Neuronal stem cell (in vitro differentiated cells): ENCODE data around the gene UBXN1.

Source experiments
- DNase-seq: peaks from one replicate; pipeline ENCODE4 v3.0.0-alpha.2; 2013; ENCODE audit warnings: low spot score
- H2AFZ ChIP-seq: one replicate; pipeline ENCODE4 v1.6.1; 2013; ENCODE audit warnings: mild to moderate bottlenecking, low read length, inconsistent platforms
- H2AK5ac ChIP-seq: 2 replicates; pipeline ENCODE4 v1.6.1; 2013; ENCODE audit warnings: low read depth, mild to moderate bottlenecking, inconsistent platforms, low read length, moderate library complexity, mixed read lengths
- H2BK120ac ChIP-seq: 2 replicates; pipeline ENCODE4 v1.6.1; 2013; ENCODE audit warnings: low read depth, mild to moderate bottlenecking, inconsistent platforms, low read length, moderate library complexity, mixed read lengths
- H2BK12ac ChIP-seq: one replicate; pipeline ENCODE4 v1.6.1; 2013; ENCODE audit warnings: low read length, inconsistent platforms
- H2BK15ac ChIP-seq: 2 replicates; pipeline ENCODE4 v1.6.1; 2013; ENCODE audit warnings: mild to moderate bottlenecking, low read length, inconsistent platforms, mixed read lengths
- H2BK5ac ChIP-seq: one replicate; pipeline ENCODE4 v1.6.1; 2013; ENCODE audit warnings: inconsistent platforms, mild to moderate bottlenecking, low read length, moderate library complexity
- H3K14ac ChIP-seq: one replicate; pipeline ENCODE4 v1.6.1; 2013; ENCODE audit warnings: low read length, inconsistent platforms
- H3K18ac ChIP-seq: 2 replicates; pipeline ENCODE4 v1.6.1; 2013; ENCODE audit warnings: low read length, inconsistent platforms
- H3K23ac ChIP-seq: 2 replicates; pipeline ENCODE4 v1.6.1; 2013; ENCODE audit warnings: low read depth, mild to moderate bottlenecking, mixed read lengths, low read length, inconsistent platforms; ENCODE audit not compliant: poor library complexity
- H3K27ac ChIP-seq: replicated peaks from 3 replicates; pipeline ENCODE4 v1.5.1; 2013; ENCODE audit warnings: low read length, inconsistent platforms
- H3K27me3 ChIP-seq, 3 experiments: 2 replicates each; pipeline ENCODE4 v1.6.1; 2013; ENCODE audit warnings: low read length in 3 of 3, mild to moderate bottlenecking in 2 of 3, inconsistent platforms in 1 of 3, low read depth in 1 of 3, mixed read lengths in 1 of 3, moderate library complexity in 1 of 3; ENCODE audit not compliant: control insufficient read depth in 3 of 3, insufficient read depth in 3 of 3
- H3K36me3 ChIP-seq, 2 donors: replicated peaks in 1 of 2; 2 replicates each; pipeline ENCODE4 v1.6.1; 2013; ENCODE audit warnings: low read length in 2 of 2; ENCODE audit not compliant: control insufficient read depth in 2 of 2, insufficient read depth in 2 of 2
- H3K4ac ChIP-seq: 2 replicates; pipeline ENCODE4 v1.6.1; 2013; ENCODE audit warnings: inconsistent platforms, mild to moderate bottlenecking, low read length, moderate library complexity
- H3K4me1 ChIP-seq, 2 donors: 1 replicate in 1 of 2; 2 replicates in 1 of 2; pipeline ENCODE4 v1.6.1; 2013; ENCODE audit warnings: low read length in 2 of 2, low read depth in 1 of 2; ENCODE audit not compliant: control insufficient read depth in 2 of 2, insufficient read depth in 1 of 2
- H3K4me2 ChIP-seq: one replicate; pipeline ENCODE4 v1.6.1; 2013; ENCODE audit warnings: mild to moderate bottlenecking, low read length, inconsistent platforms; ENCODE audit not compliant: insufficient read depth, poor library complexity, severe bottlenecking
- H3K4me3 ChIP-seq, 2 donors: 2 replicates each; pipeline ENCODE4 v1.5.1; 2013; ENCODE audit warnings: low read length in 2 of 2, mild to moderate bottlenecking in 2 of 2, inconsistent platforms in 1 of 2, moderate library complexity in 1 of 2
- H3K79me1 ChIP-seq: one replicate; pipeline ENCODE4 v1.6.1; 2013; ENCODE audit warnings: low read depth, mild to moderate bottlenecking, inconsistent platforms, low read length, moderate library complexity
- H3K9ac ChIP-seq: one replicate; pipeline ENCODE4 v1.6.1; 2013; ENCODE audit warnings: mild to moderate bottlenecking, low read depth, low read length, inconsistent platforms; ENCODE audit not compliant: poor library complexity
- H3K9me3 ChIP-seq, 2 donors: replicated peaks in 1 of 2; 2 replicates each; pipeline versions ENCODE3 to v1.6.1; 2013; ENCODE audit warnings: low read length in 2 of 2, mild to moderate bottlenecking in 2 of 2, inconsistent platforms in 1 of 2, low read depth in 1 of 2, mixed read lengths in 1 of 2, moderate library complexity in 1 of 2; ENCODE audit not compliant: control insufficient read depth in 2 of 2, insufficient read depth in 1 of 2
- H4K8ac ChIP-seq: one replicate; pipeline ENCODE4 v1.6.1; 2013; ENCODE audit warnings: low read depth, mild to moderate bottlenecking, inconsistent platforms, low read length, moderate library complexity
- H4K91ac ChIP-seq: one replicate; pipeline ENCODE4 v1.6.1; 2013; ENCODE audit warnings: low read length, low read depth, mild to moderate bottlenecking, inconsistent platforms; ENCODE audit not compliant: poor library complexity
- WGBS, 2 donors: extraction: QIAGEN DNeasy Blood & Tissue Kit; methylation state at CpG; one replicate each; pipeline ENCODE4 v1.1.7; 2013; ENCODE audit warnings: missing lambda C conversion rate in 2 of 2, mixed read lengths in 1 of 2; ENCODE audit not compliant: insufficient read length in 2 of 2, insufficient replicate concordance in 1 of 2; ENCODE audit errors: extremely low coverage in 2 of 2; 5-methylcytosine and 5-hydroxymethylcytosine counted together

The UBXN1 gene

DNA sequence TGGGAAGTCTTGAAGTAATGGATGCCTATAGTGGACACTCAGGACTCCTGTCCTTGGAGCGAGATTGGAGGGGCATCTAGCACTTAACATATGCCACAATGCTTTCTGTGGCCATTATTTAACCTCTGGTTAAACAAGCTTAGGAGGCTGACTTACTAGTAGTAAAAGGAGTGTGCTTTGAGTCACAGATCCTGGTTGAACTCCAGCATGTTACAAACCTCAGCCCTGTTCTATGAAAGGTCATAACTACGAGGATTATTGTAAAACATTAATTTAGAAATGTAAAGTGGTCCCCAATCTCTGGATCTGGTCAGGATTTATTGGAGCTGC lies 5.7 kb downstream of the UBXN1 start:
- Histone ChIP-seq H3K9me3 (no peaks in the 10 kb centered on the region), H2BK120ac (no peak overlapping the region), H4K91ac (no peak overlapping the region), H3K4me2 (no peak overlapping the region), H3K14ac (no peak overlapping the region), H2AFZ (no peak overlapping the region), H2BK12ac (no peak overlapping the region), H2BK15ac (no peak overlapping the region), H3K4me1 (peaks cover 1 to 9% of the 10 kb centered on the region in 2 donors), H3K18ac (no peak overlapping the region), H3K79me1 (peaks cover 4% of the 10 kb centered on the region), H3K4ac (no peak overlapping the region), H3K9ac (no peak overlapping the region), H2AK5ac (no peak overlapping the region), H3K27ac (no peak overlapping the region), H4K8ac (no peak overlapping the region), H3K27me3 (no peaks in the 10 kb centered on the region), H3K36me3 (peaks cover 18 to 49% of the 10 kb centered on the region in 2 donors), H2BK5ac (no peak overlapping the region), H3K23ac (no peak overlapping the region), H3K4me3 (no peak overlapping the region)
- no CpG with 5 or more reads among the region's 2 CpGs for WGBS, 2 donors
- DNase-seq, result no peak

DNA sequence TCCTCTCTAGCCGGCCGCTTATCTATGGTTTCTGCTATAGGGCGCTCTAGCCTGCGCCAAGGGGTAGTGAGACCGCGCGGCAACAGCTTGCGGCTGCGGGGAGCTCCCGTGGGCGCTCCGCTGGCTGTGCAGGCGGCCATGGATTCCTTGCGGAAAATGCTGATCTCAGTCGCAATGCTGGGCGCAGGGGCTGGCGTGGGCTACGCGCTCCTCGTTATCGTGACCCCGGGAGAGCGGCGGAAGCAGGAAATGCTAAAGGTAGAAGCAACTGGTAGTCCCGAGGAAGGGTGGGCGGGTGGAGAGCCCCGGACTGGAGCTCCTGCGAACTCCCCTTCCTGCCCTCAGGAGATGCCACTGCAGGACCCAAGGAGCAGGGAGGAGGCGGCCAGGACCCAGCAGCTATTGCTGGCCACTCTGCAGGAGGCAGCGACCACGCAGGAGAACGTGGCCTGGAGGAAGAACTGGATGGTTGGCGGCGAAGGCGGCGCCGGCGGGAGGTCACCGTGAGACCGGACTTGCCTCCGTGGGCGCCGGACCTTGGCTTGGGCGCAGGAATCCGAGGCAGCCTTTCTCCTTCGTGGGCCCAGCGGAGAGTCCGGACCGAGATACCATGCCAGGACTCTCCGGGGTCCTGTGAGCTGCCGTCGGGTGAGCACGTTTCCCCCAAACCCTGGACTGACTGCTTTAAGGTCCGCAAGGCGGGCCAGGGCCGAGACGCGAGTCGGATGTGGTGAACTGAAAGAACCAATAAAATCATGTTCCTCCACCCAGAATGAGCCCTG lies 7.1 kb downstream of the UBXN1 start, which contains the start of the genes LBHD1 and UQCC3:
Gene LBHD1, minus strand, starts transcription at position 660 of the 782 bp plus-strand sequence. CDS start 2,236 bp downstream, outside the sequence.
Gene UQCC3, plus strand, starts transcription at position 66 of the 782 bp plus-strand sequence. Its CDS starts 73 bp downstream, at position 139.
- Histone ChIP-seq H3K23ac (peak within 1 kb of the TSS; percentile 50), H3K36me3 (peaks cover 15 to 48% of the 10 kb centered on the region in 2 donors), H3K27me3 (no peaks in the 10 kb centered on the region), H2BK120ac (peak within 1 kb of the TSS; percentile 63), H3K14ac (peak within 1 kb of the TSS; percentile 77), H2AK5ac (peak within 1 kb of the TSS; percentile 38), H3K79me1 (peaks cover 4% of the 10 kb centered on the region), H3K9ac (peak within 1 kb of the TSS; percentile 99), H3K4me2 (peak within 1 kb of the TSS; percentile 94), H2BK12ac (no peak within 1 kb of the TSS), H3K4me1 (peaks cover 0 to 4% of the 10 kb centered on the region in 2 donors), H2AFZ (peak within 1 kb of the TSS; percentile 91), H2BK5ac (no peak within 1 kb of the TSS), H3K27ac (peak within 1 kb of the TSS; percentile 89), H3K18ac (peak within 1 kb of the TSS; percentile 95), H3K4me3 (peak within 1 kb of the TSS; percentile 84 to 96), H4K91ac (no peak within 1 kb of the TSS), H3K4ac (no peak within 1 kb of the TSS), H3K9me3 (no peaks in the 10 kb centered on the region), H2BK15ac (peak within 1 kb of the TSS; percentile 46), H4K8ac (no peak within 1 kb of the TSS)
- peak; percentile 89 for DNase-seq
- no CpG with 5 or more reads among the region's 59 CpGs for WGBS, 2 donors

DNA sequence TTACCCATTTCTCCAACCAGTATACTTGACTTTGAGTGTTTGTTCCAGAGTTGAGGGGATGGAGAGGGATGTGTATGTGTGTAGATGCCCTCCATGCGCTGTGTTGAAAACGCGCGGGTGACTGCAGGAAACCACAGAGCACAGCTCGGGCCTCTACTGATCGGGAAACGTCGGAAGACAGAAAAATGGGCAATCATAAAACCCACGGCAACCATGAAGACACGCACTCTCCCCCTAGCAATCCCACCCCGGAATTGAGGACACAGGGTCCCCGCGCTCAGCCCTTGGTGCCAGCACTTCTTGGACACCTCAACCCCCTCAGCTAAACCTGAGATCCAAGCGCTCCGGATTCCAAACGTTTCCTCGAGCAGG lies 7.7 kb downstream of the UBXN1 start:
- Histone ChIP-seq H2BK15ac (no peak overlapping the region), H2AFZ (peak overlapping the region; percentile 91)

DNA sequence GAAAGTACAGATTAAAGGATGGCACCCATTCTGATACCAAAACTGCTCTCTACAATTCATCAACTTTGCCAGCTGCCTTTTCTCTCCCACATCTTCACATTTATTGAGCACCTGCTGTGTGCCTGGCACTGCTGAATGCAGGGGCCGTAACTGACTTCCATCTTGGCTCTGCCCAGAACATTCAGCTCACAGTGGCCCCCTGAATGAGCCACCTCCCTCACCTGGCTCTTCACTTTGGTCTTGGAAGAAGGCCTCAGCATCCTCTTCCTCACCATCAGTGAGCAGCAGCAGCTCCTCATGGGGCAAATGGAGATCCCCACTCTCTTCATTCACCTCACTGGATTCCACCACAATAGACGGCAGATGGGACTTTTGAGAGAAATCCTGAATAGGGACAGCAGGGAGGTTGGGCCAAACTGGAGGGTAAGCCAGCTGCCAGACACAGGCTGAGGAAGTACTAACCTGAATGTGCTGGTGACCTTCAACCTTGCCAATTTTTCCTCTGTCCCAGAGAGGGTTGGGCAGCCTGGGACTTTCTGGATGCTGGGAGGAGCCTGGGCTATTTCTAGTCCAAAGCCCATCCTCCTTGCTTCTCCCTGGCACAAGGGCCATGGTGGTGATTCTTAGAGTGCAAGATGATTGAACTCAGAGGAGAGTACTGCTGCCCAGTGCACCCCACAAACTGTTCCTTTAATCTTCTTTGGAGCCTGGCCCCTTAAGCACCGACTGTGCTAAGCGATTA lies 9.3 kb downstream of the UBXN1 start:
- peak overlapping the region; percentile 34 for H3K27ac ChIP-seq
- DNase-seq, result no peak

More for the DNA sequence above, 7.7 kb downstream of the UBXN1 start:
- Histone ChIP-seq H3K18ac (no peak overlapping the region), H3K9ac (no peak overlapping the region), H4K91ac (no peak overlapping the region), H3K79me1 (peaks cover 8% of the 10 kb centered on the region), H3K9me3 (no peaks in the 10 kb centered on the region), H3K4ac (no peak overlapping the region), H3K4me3 (peak overlapping the region; percentile 84 to 96), H3K27me3 (no peaks in the 10 kb centered on the region), H3K27ac (peak overlapping the region; percentile 89), H2AK5ac (no peak overlapping the region), H3K4me2 (peak overlapping the region; percentile 94), H2BK120ac (peak overlapping the region; percentile 9), H4K8ac (no peak overlapping the region), H3K23ac (peak overlapping the region; percentile 50), H2BK12ac (no peak overlapping the region), H3K4me1 (peaks cover 3 to 10% of the 10 kb centered on the region in 2 donors), H3K14ac (no peak overlapping the region), H2BK5ac (no peak overlapping the region), H3K36me3 (peaks cover 16 to 48% of the 10 kb centered on the region in 2 donors)
- no peak for DNase-seq
- whole genome bisulfite sequencing, 2 donors, result no CpG with 5 or more reads among the region's 17 CpGs

More for the DNA sequence above, 9.3 kb downstream of the UBXN1 start:
- Histone ChIP-seq H4K8ac (no peak overlapping the region), H3K4me3 (no peak overlapping the region), H2AFZ (no peak overlapping the region), H3K4me2 (no peak overlapping the region), H2BK12ac (no peak overlapping the region), H4K91ac (no peak overlapping the region), H2BK120ac (no peak overlapping the region), H3K27me3 (no peaks in the 10 kb centered on the region), H3K14ac (no peak overlapping the region), H2BK5ac (no peak overlapping the region), H3K9ac (no peak overlapping the region), H3K79me1 (peaks cover 14% of the 10 kb centered on the region), H3K4ac (no peak overlapping the region), H3K4me1 (peaks cover 4 to 12% of the 10 kb centered on the region in 2 donors), H2BK15ac (no peak overlapping the region), H3K9me3 (no peaks in the 10 kb centered on the region), H2AK5ac (no peak overlapping the region), H3K36me3 (peaks cover 15 to 43% of the 10 kb centered on the region in 2 donors), H3K23ac (no peak overlapping the region), H3K18ac (no peak overlapping the region)
- WGBS, 2 donors, result no CpG with 5 or more reads among the region's 4 CpGs
